GM23248 (cell line): Measurements from ENCODE around the gene KCNMA1. TPM values are rescaled to one million over a fixed set of nuclear protein-coding genes. Genes with fewer than 3 reads are reported as not detected.

Source experiments
- DNase-seq: peaks from one replicate; pipeline ENCODE4 v3.0.0-alpha.2; 2015
- H2AFZ ChIP-seq: fragments of 200-600 bp; sonication (generic); 2 replicates; pipeline ENCODE4 v1.6.1; 2016; ENCODE audit warnings: antibody characterized with exemption
- H3F3A ChIP-seq: fragments of 200-600 bp; sonication (generic); 2 replicates; pipeline ENCODE4 v1.6.1; 2016; ENCODE audit warnings: mild to moderate bottlenecking, antibody characterized with exemption, mixed run types; ENCODE audit not compliant: insufficient read depth
- H3K27ac ChIP-seq: fragments of 200-600 bp; sonication (generic); 2 replicates; pipeline ENCODE4 v1.5.1; 2016; ENCODE audit warnings: mild to moderate bottlenecking
- H3K27me3 ChIP-seq: fragments of 200-600 bp; sonication (generic); replicated peaks from 2 replicates; pipeline ENCODE4 v1.6.1; 2016; ENCODE audit warnings: mild to moderate bottlenecking; ENCODE audit not compliant: insufficient read depth
- H3K36me3 ChIP-seq: fragments of 200-600 bp; sonication (generic); 2 replicates; pipeline ENCODE4 v1.6.1; 2016; ENCODE audit warnings: low read depth, mild to moderate bottlenecking
- H3K4me1 ChIP-seq: fragments of 200-600 bp; sonication (generic); 2 replicates; pipeline ENCODE4 v1.6.1; 2016; ENCODE audit warnings: mild to moderate bottlenecking; ENCODE audit not compliant: insufficient read depth
- H3K4me2 ChIP-seq: fragments of 200-600 bp; sonication (generic); one replicate; pipeline ENCODE4 v1.6.1; 2016; ENCODE audit warnings: mild to moderate bottlenecking; ENCODE audit not compliant: unreplicated experiment
- H3K4me3 ChIP-seq: fragments of 200-600 bp; sonication (generic); 2 replicates; pipeline ENCODE4 v1.5.1; 2016; ENCODE audit warnings: mild to moderate bottlenecking
- H3K79me2 ChIP-seq: fragments of 200-600 bp; sonication (generic); 2 replicates; pipeline ENCODE4 v1.6.1; 2016; ENCODE audit warnings: mild to moderate bottlenecking; ENCODE audit not compliant: insufficient read depth
- H3K9ac ChIP-seq: fragments of 200-600 bp; sonication (generic); 2 replicates; pipeline ENCODE4 v1.6.1; 2016; ENCODE audit warnings: mild to moderate bottlenecking
- H3K9me2 ChIP-seq: fragments of 200-600 bp; sonication (generic); 2 replicates; pipeline ENCODE4 v1.6.1; 2016; ENCODE audit warnings: mixed run types, mild to moderate bottlenecking, moderate library complexity; ENCODE audit not compliant: insufficient read depth
- H3K9me3 ChIP-seq: fragments of 200-600 bp; sonication (generic); one replicate; pipeline ENCODE4 v1.6.1; 2017; ENCODE audit warnings: low read depth
- H4K20me1 ChIP-seq: fragments of 200-600 bp; sonication (generic); 2 replicates; pipeline ENCODE4 v1.6.0; 2016; ENCODE audit not compliant: insufficient read depth
- EZH2 ChIP-seq: fragments of 200-600 bp; sonication (generic); IDR thresholded peaks from 2 replicates; pipeline ENCODE4 v1.6.1; 2018; ENCODE audit warnings: antibody characterized with exemption, mild to moderate bottlenecking; ENCODE audit not compliant: insufficient read depth, poor library complexity, severe bottlenecking
- EZH2phosphoT487 ChIP-seq: fragments of 200-600 bp; sonication (generic); IDR thresholded peaks from 2 replicates; pipeline ENCODE4 v1.6.1; 2018; ENCODE audit warnings: antibody characterized with exemption, moderate library complexity, mild to moderate bottlenecking, low read depth; ENCODE audit not compliant: insufficient read depth
- WGBS, 2 experiments: methylation state at CpG; one replicate each; pipeline ENCODE4 v1.1.6; 2015 to 2017; ENCODE audit warnings: low lambda C conversion rate in 2 of 2, low coverage in 1 of 2; ENCODE audit errors: missing lambda C conversion rate in 2 of 2; 5-methylcytosine and 5-hydroxymethylcytosine counted together
- in situ Hi-C: fragments of 300-500 bp; cut with MboI; formaldehyde crosslinking; loops from 2 replicates; pipeline ENCODE4 v1.15.0; 2020
- polyA plus RNA-seq: library from polyadenylated mRNA; unstranded; fragments of >200 nt; fragmentation: Nextera tagmentation; extraction: Ambion mirVana; gene quantifications from 2 replicates; pipeline ENCODE4 v1.2.1, GENCODE V29; 2016
- total RNA-seq: library from RNA; depleted of rRNA; stranded (reverse); fragments of >200 nt; shearing (Covaris generic); gene quantifications from 2 replicates; pipeline ENCODE4 v1.2.3, GENCODE V29; 2014

The KCNMA1 gene
- total and polyA plus RNA-seq, 2 experiments from 2014 or later, result 14.2 to 25.1 TPM

DNA sequence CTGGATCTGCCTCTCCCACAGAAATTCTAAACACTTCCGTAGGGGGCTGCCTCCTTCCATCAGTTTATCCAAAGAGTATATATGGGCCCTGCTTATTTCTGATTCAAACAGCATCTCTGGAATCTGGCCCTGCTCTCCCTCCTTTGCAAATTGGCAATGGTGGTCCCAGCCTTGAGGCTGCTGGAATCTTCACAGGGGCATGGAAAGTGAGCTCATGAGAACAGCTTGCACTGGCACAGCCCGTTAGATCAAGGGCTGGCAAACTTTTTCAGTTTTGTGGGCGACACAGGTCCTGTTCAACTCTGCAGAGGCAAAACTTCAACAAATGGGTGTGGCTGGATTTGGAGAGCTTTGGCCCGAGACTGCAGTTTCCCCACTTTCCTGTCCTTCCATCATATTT, 526.9 kb downstream of the KCNMA1 start:
- H3K9ac ChIP-seq, result no peak overlapping the region
- no peak overlapping the region for H3K27ac ChIP-seq
- no peaks in the 10 kb centered on the region for H3K36me3 ChIP-seq
- H4K20me1 ChIP-seq, result no peaks in the 10 kb centered on the region
- H3K27me3 ChIP-seq, result no peaks in the 10 kb centered on the region
- DNase-seq, result no peak
- H3K4me3 ChIP-seq, result no peak overlapping the region
- in situ Hi-C loops, result loop anchor here (25.0 kb wide), 2 partner anchors 548 to 1723 kb away; no protein-coding TSS in a partner anchor
- 94 to 95% methylated on average over 4 of the region's 4 CpGs for WGBS, 2 experiments
- TF ChIP-seq EZH2 (no peak), EZH2phosphoT487 (no peak)
- no peak overlapping the region for H3K4me2 ChIP-seq
- H3K4me1 ChIP-seq, result peaks cover 18% of the 10 kb centered on the region
- H3K9me3 ChIP-seq, result no peaks in the 10 kb centered on the region
- peaks cover 12% of the 10 kb centered on the region for H3F3A ChIP-seq
- H3K9me2 ChIP-seq, result no peaks in the 10 kb centered on the region
- no peak overlapping the region for H2AFZ ChIP-seq
- no peaks in the 10 kb centered on the region for H3K79me2 ChIP-seq

GRCh38 chr10:77109351-77109994, 528.1 kb downstream of the KCNMA1 start:
- Histone ChIP-seq H3K4me1 (peaks cover 31% of the 10 kb centered on the region), H3K36me3 (no peaks in the 10 kb centered on the region), H3K27ac (no peak overlapping the region), H3K9me3 (no peaks in the 10 kb centered on the region), H3K79me2 (no peaks in the 10 kb centered on the region), H3K27me3 (no peaks in the 10 kb centered on the region), H3K9ac (no peak overlapping the region), H3K4me2 (no peak overlapping the region), H3K9me2 (no peaks in the 10 kb centered on the region), H2AFZ (no peak overlapping the region), H3K4me3 (no peak overlapping the region), H4K20me1 (no peaks in the 10 kb centered on the region), H3F3A (peaks cover 24% of the 10 kb centered on the region)
- 96% methylated on average over 9 of the region's 9 CpGs for WGBS, 2 experiments
- DNase-seq, result no peak
- no peak for TF ChIP-seq EZH2
- no peak for TF ChIP-seq EZH2phosphoT487
- in situ Hi-C loops, result loop anchor here (25.0 kb wide), 2 partner anchors 547 to 1722 kb away; no protein-coding TSS in a partner anchor

- no peaks in the 10 kb centered on the region for H3K9me3 ChIP-seq
- no peak overlapping the region for H3K9ac ChIP-seq
- no peaks in the 10 kb centered on the region for H4K20me1 ChIP-seq
- no peaks in the 10 kb centered on the region for H3K36me3 ChIP-seq
- no peak for DNase-seq
- TF ChIP-seq EZH2 (no peak), EZH2phosphoT487 (no peak)
- H2AFZ ChIP-seq, result no peak overlapping the region
- in situ Hi-C loops, result loop anchor here (25.0 kb wide), 2 partner anchors 544 to 1719 kb away; no protein-coding TSS in a partner anchor
- H3K4me3 ChIP-seq, result no peak overlapping the region
- peaks cover 26% of the 10 kb centered on the region for H3K4me1 ChIP-seq
- peaks cover 25% of the 10 kb centered on the region for H3F3A ChIP-seq
- no peaks in the 10 kb centered on the region for H3K27me3 ChIP-seq
- H3K4me2 ChIP-seq, result no peak overlapping the region
- H3K27ac ChIP-seq, result no peak overlapping the region
- H3K79me2 ChIP-seq, result no peaks in the 10 kb centered on the region
- no peaks in the 10 kb centered on the region for H3K9me2 ChIP-seq
- WGBS, 2 experiments, result 90 to 97% methylated on average over 3 of the region's 3 CpGs
Observed at GRCh38 chr10:77106676-77107075, 530.9 kb downstream of the KCNMA1 start.

GRCh38 chr10:77105761-77106221, 531.8 kb downstream of the KCNMA1 start:
- no peaks in the 10 kb centered on the region for H3K79me2 ChIP-seq
- peak overlapping the region; percentile 47 for H3K4me2 ChIP-seq
- H3K4me1 ChIP-seq, result peaks cover 24% of the 10 kb centered on the region
- H4K20me1 ChIP-seq, result no peaks in the 10 kb centered on the region
- peak overlapping the region; percentile 9 for H3K27ac ChIP-seq
- H3K27me3 ChIP-seq, result no peaks in the 10 kb centered on the region
- no peaks in the 10 kb centered on the region for H3K9me3 ChIP-seq
- H3K9me2 ChIP-seq, result no peaks in the 10 kb centered on the region
- in situ Hi-C loops, result loop anchor here (25.0 kb wide), 2 partner anchors 543 to 1718 kb away; no protein-coding TSS in a partner anchor
- no peak overlapping the region for H2AFZ ChIP-seq
- no peak overlapping the region for H3K4me3 ChIP-seq
- H3F3A ChIP-seq, result peaks cover 25% of the 10 kb centered on the region
- TF ChIP-seq EZH2 (no peak), EZH2phosphoT487 (0 out of 2 replicates have a peak, but pooled peaks have one; percentile 62)
- 0 out of 2 replicates have a peak overlapping the region, but pooled peaks have one; percentile 1 for H3K9ac ChIP-seq
- 15 to 21% methylated on average over 5 of the region's 5 CpGs for WGBS, 2 experiments
- no peaks in the 10 kb centered on the region for H3K36me3 ChIP-seq
- peak; percentile 60 for DNase-seq
